Measurements from ENCODE around the gene CCDC12.

DNA sequence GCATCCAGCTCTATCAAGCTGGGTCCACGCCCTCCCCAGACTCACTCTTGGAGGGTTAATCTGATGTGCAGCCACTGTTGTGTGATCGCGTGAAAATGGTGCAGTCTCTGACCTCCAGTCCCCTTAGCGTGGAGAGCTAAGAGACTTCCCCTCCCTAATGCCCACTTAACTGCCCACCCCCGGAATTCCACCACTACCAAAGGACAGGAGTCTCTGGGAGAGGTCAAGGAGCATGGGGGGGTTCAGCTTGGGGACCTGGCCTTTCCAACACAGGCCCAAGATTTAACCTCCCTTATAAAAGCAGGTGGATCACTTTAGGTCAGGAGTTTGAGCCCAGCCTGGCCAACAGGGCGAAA, 48.8 kb downstream of the CCDC12 start:
- TF ChIP-seq, protein P1, sequence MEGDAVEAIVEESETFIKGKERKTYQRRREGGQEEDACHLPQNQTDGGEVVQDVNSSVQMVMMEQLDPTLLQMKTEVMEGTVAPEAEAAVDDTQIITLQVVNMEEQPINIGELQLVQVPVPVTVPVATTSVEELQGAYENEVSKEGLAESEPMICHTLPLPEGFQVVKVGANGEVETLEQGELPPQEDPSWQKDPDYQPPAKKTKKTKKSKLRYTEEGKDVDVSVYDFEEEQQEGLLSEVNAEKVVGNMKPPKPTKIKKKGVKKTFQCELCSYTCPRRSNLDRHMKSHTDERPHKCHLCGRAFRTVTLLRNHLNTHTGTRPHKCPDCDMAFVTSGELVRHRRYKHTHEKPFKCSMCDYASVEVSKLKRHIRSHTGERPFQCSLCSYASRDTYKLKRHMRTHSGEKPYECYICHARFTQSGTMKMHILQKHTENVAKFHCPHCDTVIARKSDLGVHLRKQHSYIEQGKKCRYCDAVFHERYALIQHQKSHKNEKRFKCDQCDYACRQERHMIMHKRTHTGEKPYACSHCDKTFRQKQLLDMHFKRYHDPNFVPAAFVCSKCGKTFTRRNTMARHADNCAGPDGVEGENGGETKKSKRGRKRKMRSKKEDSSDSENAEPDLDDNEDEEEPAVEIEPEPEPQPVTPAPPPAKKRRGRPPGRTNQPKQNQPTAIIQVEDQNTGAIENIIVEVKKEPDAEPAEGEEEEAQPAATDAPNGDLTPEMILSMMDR (IDR thresholded peaks at IDR 0.05) = no peak
- TF ChIP-seq RAD21 (IDR thresholded peaks at IDR 0.05; ENCODE audit: low read length) (no peak), POLR2AphosphoS5 (IDR thresholded peaks at IDR 0.05; ENCODE audit: low read depth, low read length) (no peak), TEAD4 (IDR thresholded peaks at IDR 0.05; ENCODE audit: borderline replicate concordance, insufficient read depth) (no peak)
- TF ChIP-seq, protein P2, sequence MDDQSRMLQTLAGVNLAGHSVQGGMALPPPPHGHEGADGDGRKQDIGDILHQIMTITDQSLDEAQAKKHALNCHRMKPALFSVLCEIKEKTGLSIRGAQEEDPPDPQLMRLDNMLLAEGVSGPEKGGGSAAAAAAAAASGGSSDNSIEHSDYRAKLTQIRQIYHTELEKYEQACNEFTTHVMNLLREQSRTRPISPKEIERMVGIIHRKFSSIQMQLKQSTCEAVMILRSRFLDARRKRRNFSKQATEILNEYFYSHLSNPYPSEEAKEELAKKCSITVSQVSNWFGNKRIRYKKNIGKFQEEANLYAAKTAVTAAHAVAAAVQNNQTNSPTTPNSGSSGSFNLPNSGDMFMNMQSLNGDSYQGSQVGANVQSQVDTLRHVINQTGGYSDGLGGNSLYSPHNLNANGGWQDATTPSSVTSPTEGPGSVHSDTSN (IDR thresholded peaks at IDR 0.05) = no peak

Measured in SK-N-SH (cell line).